NK-92 treated with Interleukin-12 subunit alpha and Interleukin-12 subunit beta, amount 100 ng/mL, for 24 hours (cell line): Measurements from ENCODE around the gene ABCD1.
"Not testable (repeated sequence)": the region's sequence is repeated elsewhere in the genome, so short reads cannot be mapped to it uniquely, and the experiment has no call there.

Experiments
- DNase-seq: peaks from one replicate; lab custom pipeline; 2025; lab: John Stamatoyannopoulos, UW

ABCD1 gene

GRCh38 chrX:153709726-153710674 is 14.7 kb upstream of the ABCD1 start:
- DNase-seq = no peak

- no peak for DNase-seq
These were observed 10.4 kb upstream of the ABCD1 start for GRCh38 chrX:153714256-153714655.

GRCh38 chrX:153717445-153717844 is 7.2 kb upstream of the ABCD1 start:
- no peak for DNase-seq

- DNase-seq = no peak
These were observed 5.4 kb upstream of the ABCD1 start for GRCh38 chrX:153719238-153719637.

GRCh38 chrX:153719701-153720100 is 5.0 kb upstream of the ABCD1 start:
- DNase-seq = no peak

DNA sequence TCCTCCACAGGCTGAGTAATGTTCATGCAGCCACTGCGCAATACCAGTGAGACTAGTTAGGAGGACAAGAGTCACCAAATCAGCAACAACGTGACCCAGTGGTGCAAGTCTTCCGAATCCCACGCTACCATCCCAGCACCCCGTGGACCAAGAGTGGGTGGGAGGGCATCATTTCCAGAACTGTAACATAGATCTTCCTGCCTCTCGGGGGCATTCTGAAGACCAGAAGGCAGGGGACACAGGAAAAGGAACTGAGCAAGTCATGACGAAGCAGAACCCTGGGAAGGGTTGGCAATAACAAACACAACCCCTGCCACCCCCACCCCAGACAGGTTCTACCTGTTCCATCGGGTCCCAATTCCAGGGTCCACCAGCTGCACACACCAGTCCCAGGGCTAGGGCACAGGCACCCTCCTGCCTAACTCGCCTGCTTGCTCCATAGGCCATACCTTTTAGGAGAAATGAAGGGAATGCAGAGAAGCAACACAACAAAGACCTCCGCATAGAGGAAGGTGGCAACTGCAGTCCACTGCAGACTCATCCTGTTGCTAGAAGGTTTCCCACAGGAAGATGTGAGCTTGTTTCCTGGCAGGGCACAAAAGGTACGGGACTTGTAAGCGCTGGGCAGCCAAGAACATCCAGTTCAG is 1.8 kb upstream of the ABCD1 start:
- DNase-seq = no peak

DNA sequence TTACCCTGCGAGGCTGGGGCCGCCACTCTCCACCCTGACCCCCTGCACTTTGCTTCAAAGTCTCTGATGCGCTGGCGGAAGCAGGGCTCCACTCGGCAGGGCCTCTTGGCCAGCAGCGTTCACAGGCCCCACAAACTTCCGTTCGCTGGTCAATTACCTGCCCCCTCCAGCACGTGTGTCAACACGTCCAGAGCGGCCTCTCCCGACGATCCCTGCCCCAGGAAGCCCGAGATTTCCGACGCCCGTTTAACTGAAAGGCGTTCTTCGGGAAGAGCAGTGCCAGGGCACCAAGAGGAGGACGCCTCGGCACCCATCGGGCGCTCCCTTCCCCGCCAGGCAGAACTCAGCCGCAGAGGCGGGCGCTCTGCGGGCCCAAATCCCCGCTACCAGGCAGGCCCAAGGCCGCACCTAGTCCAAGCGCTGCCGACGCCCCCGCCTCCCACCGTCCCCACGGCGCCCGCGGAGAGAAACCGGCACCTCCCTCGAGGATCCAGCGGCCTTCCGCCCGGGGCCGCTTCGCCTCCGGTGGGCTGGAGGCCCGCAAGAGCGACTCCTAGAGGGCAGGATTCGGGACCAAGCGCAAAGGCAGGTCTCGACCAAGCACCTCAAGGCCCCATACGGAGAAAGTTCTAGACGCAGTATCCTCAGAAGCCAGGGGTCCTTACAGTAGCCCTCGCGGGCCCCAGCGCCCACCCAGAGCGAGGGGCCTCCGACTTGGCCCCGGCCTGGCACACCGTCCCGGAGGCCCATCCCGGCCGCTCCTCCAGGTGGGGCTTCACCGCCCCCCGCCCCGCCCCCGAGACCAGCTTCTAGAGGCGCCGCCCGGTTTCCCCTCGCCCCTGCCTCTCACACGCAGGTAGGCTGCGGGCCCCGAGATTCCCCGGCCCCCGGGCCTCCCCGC is 1.1 kb upstream of the ABCD1 start:
- DNase-seq = peak; percentile 56

DNA sequence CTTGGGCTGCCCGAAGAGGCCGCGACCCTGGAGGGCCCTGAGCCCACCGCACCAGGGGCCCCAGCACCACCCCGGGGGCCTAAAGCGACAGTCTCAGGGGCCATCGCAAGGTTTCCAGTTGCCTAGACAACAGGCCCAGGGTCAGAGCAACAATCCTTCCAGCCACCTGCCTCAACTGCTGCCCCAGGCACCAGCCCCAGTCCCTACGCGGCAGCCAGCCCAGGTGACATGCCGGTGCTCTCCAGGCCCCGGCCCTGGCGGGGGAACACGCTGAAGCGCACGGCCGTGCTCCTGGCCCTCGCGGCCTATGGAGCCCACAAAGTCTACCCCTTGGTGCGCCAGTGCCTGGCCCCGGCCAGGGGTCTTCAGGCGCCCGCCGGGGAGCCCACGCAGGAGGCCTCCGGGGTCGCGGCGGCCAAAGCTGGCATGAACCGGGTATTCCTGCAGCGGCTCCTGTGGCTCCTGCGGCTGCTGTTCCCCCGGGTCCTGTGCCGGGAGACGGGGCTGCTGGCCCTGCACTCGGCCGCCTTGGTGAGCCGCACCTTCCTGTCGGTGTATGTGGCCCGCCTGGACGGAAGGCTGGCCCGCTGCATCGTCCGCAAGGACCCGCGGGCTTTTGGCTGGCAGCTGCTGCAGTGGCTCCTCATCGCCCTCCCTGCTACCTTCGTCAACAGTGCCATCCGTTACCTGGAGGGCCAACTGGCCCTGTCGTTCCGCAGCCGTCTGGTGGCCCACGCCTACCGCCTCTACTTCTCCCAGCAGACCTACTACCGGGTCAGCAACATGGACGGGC is 579 bp downstream of the ABCD1 start:
- no peak for DNase-seq

DNA sequence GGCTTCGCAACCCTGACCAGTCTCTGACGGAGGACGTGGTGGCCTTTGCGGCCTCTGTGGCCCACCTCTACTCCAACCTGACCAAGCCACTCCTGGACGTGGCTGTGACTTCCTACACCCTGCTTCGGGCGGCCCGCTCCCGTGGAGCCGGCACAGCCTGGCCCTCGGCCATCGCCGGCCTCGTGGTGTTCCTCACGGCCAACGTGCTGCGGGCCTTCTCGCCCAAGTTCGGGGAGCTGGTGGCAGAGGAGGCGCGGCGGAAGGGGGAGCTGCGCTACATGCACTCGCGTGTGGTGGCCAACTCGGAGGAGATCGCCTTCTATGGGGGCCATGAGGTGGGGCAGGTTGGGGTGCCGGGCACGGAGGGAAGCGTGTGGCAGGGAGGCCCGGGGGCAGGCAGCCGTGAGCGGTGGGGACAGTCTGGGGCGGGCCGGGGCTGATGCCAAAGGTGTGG is 1.2 kb downstream of the ABCD1 start:
- no peak for DNase-seq

GRCh38 chrX:153726286-153727122 is 1.8 kb downstream of the ABCD1 start:
- DNase-seq = peak; percentile 16

GRCh38 chrX:153727123-153727931 is 2.7 kb downstream of the ABCD1 start:
- no peak for DNase-seq

DNA sequence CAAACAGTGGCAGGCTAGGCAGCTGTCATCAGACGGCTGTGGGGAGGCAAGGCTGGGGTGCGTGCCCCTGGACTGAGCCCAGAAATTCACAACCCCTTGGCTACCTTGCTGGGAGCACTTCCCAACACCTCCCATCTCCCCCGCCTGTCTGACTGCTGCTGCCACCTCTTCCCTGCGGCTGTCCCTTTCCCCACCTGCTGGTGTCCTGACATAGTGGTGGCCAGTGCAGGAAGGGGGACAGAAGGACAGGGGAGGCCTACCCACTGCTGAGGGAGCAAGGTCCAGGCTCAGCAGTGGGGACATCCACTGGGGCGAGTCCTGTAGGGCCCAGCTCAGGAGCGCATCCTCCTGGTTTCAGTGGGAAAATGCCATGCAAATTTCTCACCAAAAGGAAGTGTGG is 3.4 kb downstream of the ABCD1 start:
- DNase-seq = no peak

DNA sequence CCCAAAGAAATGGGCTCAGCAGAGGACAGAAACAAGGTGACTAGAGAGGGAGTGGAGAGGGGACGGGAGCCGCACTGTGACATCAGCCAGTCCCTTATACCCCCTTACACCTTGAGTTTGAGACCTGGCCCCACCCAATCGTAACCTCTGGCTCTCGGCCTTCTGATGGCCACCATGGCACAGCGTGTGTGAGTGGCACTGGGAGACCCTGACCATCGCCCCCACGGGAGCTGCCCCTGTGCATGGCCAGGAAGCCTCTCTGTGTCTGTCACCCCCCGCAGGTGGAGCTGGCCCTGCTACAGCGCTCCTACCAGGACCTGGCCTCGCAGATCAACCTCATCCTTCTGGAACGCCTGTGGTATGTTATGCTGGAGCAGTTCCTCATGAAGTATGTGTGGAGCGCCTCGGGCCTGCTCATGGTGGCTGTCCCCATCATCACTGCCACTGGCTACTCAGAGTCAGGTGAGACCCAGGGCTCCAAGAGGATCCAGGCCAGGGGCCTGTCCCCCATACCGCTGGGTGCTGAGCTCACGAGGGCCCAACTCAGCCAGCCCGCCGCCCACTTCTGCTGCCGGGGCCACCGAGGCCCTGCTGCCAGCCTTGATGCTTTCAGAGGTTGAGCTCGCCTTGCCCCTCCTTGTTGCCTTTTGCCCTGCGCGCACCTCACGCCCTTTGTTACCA is 4.4 kb downstream of the ABCD1 start:
- no peak for DNase-seq

DNA sequence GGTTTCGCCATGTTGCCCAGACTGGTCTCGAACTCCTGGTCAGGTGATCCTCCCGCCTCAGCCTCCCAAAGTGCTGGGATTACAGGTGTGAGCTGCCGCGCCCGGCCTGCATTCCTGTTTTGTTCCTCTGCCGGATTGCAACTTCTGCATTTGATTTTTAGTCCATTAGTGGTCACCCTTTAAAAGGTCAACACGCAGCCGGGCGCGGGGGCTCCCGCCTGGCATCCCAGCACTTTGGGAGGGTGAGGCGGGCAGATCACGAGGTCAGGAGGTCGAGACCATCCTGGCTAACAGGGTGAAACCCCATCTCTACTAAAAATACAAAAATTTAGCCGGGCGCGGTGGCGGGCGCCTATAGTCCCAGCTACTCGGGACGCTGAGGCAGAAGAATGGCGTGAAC is 5.5 kb downstream of the ABCD1 start:
- DNase-seq = not testable (repeated sequence)

DNA sequence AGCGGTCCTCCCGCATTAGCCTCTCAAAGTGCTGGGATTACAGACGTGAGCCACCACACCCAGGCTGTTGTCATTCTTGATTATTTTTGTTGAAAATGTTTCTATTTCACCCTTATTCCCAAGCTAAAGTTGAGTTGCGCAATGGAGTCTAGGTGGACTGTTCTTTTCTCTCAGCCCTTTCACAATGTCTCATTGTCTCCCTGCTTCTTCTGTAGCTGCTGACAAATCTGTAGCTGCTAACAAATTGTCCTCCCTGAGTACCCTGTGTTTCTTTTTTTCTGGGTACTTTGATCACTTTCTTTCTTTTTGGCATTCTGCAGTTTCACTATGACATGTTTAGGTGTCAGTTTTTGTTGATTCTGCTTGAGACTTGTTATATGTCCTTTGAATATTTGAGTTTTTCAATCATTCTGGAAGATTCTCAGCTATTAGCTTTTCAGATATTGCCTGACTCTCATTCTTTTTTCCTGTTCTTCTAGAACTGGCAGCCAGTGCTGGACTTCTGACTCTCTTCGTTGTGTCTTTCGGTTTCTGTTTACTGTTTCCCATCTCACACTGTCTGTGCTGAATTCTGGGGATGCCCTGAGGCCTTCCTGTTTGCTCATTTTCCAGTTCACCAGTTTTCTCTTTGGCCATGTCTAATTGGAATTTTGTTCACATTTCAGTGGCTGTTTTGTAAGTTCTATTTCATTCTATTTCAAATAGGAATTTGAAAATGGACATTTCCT is 6.6 kb downstream of the ABCD1 start:
- DNase-seq = no peak

DNA sequence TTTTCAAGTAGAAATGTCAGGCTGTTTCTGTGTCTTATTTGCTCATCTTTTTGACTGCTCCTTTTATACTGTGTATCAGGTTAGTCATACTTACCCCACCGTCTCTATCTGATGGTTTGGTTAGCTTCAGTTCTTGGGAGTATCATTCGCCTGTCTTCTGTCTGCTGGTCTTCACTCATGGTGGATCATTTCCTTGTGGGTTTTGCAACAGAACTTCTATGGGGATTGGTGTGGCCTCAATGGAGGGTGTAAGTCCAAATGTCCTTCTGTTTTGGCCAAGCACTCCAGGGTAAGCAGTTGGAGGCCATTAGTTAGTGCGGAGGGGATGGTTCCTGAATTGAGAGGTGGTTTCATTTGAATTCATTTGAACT is 7.2 kb downstream of the ABCD1 start:
- no peak for DNase-seq

DNA sequence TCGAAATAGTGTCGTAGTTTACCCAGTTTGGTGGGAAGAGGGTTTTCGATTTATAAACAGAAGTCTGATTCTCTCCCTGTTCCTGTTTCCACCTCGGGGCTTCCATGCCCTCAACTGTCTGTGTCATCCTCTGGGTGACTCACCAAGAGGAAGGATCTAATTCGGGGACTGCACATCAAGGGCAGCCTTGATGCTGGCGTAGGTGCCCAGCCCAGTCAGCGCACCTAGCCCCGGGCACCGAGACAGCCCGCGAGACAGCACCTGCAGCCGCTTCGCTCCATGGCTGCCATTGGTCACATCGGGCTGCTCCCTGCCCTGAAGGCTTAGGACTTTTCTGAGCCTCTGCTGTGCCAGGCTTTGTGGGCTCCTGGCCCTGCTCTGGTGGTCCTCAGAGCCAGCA is 7.7 kb downstream of the ABCD1 start:
- no peak for DNase-seq

DNA sequence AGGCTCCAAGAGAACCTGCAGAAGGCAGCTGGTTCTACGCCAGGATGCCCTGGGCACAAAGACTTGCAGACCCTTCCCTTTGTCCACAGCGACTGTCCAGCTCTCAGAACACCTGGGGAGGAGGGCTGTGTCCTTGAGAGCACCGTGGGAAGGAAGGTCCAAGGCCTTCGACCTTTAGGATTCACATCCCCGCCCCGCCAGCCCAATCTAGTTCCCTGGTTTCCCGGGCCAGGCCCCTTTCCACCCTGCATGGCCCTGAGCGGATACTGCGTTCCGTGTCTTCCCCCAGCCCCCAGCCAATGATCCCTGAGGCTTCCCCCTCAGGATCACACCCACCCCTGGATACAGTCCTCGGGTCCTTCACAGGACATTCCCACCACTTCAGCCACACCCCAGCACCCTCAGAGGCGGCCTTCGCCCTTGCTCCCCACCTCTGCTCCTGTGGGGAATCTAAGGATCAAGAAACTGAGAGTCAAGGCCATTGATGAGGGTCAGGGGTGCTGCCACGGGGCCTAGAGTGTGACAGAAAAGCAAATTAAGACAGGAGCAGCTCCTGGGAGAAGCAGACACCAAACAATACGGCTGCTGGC is 9.1 kb downstream of the ABCD1 start:
- no peak for DNase-seq
